Heart right ventricle (tissue), 16 donors: ENCODE results near the gene MGAT5. TPM values are rescaled to one million over a fixed set of nuclear protein-coding genes. Genes with fewer than 3 reads are reported as not detected.
A peak's percentile ranks its signal among the peaks of the same experiment; 100 is the strongest.

Experiments
- ATAC-seq, 8 donors: fragments of 200-7000 bp; cut with Tn5 transposase; one replicate each; pipeline ENCODE4 v1.9.1; 2020; ENCODE audit warnings: mild to moderate bottlenecking in 8 of 8, moderate library complexity in 8 of 8, moderate number of reproducible peaks in 1 of 8
- DNase-seq, 2 donors: peaks; one replicate each; pipeline ENCODE4 v3.0.0-alpha.2; 2020
- H3K27ac ChIP-seq, 10 donors: fragments of 200-600 bp; sonication (generic) in 2 of 10; one replicate each; pipeline versions ENCODE4 v1.5.0 to v1.8.0; 2020 to 2022; ENCODE audit warnings: mild to moderate bottlenecking in 3 of 10
- H3K27me3 ChIP-seq, 7 donors: fragments of 200-600 bp; one replicate each; pipeline ENCODE4 v1.8.0; 2021 to 2022; ENCODE audit warnings: mild to moderate bottlenecking in 2 of 7
- H3K36me3 ChIP-seq, 9 donors: fragments of 200-600 bp; sonication (generic) in 1 of 9; one replicate each; pipeline versions ENCODE4 v1.5.0 to v1.8.0; 2020 to 2022; ENCODE audit warnings: mild to moderate bottlenecking in 2 of 9
- H3K4me1 ChIP-seq, 9 donors: fragments of 200-600 bp; sonication (generic) in 1 of 9; one replicate each; pipeline versions ENCODE4 v1.5.0 to v1.8.0; 2020 to 2022; ENCODE audit warnings: mild to moderate bottlenecking in 4 of 9
- H3K4me3 ChIP-seq, 10 donors: fragments of 200-600 bp; sonication (generic) in 2 of 10; one replicate each; pipeline versions ENCODE4 v1.5.0 to v1.8.0; 2020 to 2022; ENCODE audit warnings: mild to moderate bottlenecking in 7 of 10, moderate library complexity in 2 of 10
- H3K9me3 ChIP-seq, 11 donors: fragments of 200-600 bp in 10 of 11; sonication (generic) in 2 of 11; one replicate each; pipeline versions ENCODE4 v1.5.0 to v1.8.0; 2013 to 2022; ENCODE audit warnings: mild to moderate bottlenecking in 2 of 11, control low read depth in 1 of 11, moderate library complexity in 1 of 11
- WGBS, 2 donors: extraction: QIAGEN DNeasy Blood & Tissue Kit; methylation state at CpG; one replicate each; pipeline ENCODE4 v1.1.7; 2013; ENCODE audit warnings: inconsistent platforms in 1 of 2; 5-methylcytosine and 5-hydroxymethylcytosine counted together
- intact Hi-C, 10 donors: fragments of 100-400 bp; cut with DNase I; formaldehyde crosslinking; loops; one replicate each; pipeline versions ENCODE4 v1.11.1 to v1.14.2; 2022
- polyA plus RNA-seq, 2 donors: library from polyadenylated mRNA; stranded (reverse); fragments of 200-250 nt; gene quantifications; one replicate each; pipeline ENCODE4 v1.2.3, GENCODE V29; 2013
- total RNA-seq, 10 donors: library from RNA; stranded (reverse); fragmentation: NEBNext Ultra II Directional in 3 of 10; extraction: Animal tissue kit (Norgen Biotek cat#: 25700) in 3 of 10; gene quantifications; one replicate each; pipeline versions ENCODE4 v1.2.1 to v1.2.4, GENCODE V29; 2021 to 2023
- TF ChIP-seq, protein P1 (sequence below), 9 donors: fragments of 200-600 bp; sonication (generic) in 2 of 9; IDR thresholded peaks; one replicate each; pipeline versions ENCODE4 v1.5.0 to v1.8.0; 2021 to 2022; ENCODE audit warnings: antibody characterized with exemption in 9 of 9, mild to moderate bottlenecking in 5 of 9, moderate library complexity in 1 of 9
- donor health status: Arrhythmogenic right ventricular cardiomyopathy.
- donor health status: ischemic (EF 13 %, LVEDD 7.1; RV severe dilation, severe dysfunction).
- donor health status: healthy with polysubstance abuse.
- donor health status: DM: no; HTN: yes; CAD: no.
- donor health status: DM: no; HTN: no; CAD: no.
- donor health status: ischemic (EF 25% LVEDD 6.9; RV normal size, moderate dysfunction).
- donor health status: ischemic (EF 25% LVEDD 5.7; RV mildly dilated, moderate dysfunction).
- donor health status: healthy.
- donor health status: DM: yes; HTN: yes; CAD: no.
- donor health status: Ischemic cardiomyopathy.
- donor health status: ischemic (EF 35%, LVEDD 5.7; RV mildly dilated, moderate dysfunction).
- donor health status: nonischemic (EF 11% LVEDD 7.7; RV severe dilation, severe dysfunction).
- donor health status: DM: yes; HTN: yes; CAD: no.
- donor health status: PGD.
- donor health status: ischemic (EF 29% LVEDD 5.4; RV normal size, mild dysfunction).
- donor health status: nonischemic (EF 23%, LVEDD 6.1; RV moderate dilation, normal function).

The MGAT5 gene
- total and polyA plus RNA-seq, 12 donors, result 6.4 to 111 (median 92.2) TPM

DNA sequence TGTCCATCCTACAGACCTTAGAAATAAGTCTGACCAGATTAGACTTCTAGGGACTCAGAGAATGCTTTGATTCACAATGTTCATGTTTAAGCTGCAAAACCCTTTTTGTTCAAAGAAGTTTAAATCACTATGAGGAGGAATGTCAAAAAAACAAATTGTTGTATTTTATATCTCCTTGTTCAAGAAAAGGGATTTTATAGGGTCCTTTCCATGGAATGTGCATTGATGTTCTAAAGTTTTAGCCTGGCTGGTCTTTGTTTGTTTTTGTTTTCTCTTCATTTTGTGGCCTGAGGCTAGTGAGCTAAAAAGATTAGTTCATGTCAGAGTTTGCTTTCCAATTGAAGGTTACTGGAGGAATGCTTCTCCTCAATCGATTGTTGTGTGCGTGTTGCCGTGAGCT lies 77.2 kb downstream of the MGAT5 start:
- H3K27me3 ChIP-seq, result no peaks in the 10 kb centered on the region
- DNase-seq, result no peak
- H3K36me3 ChIP-seq, result no peaks in the 10 kb centered on the region
- H3K9me3 ChIP-seq, result peaks cover 0 to 5% (median 0%) of the 10 kb centered on the region in 11 donors
- TF ChIP-seq, protein P1, sequence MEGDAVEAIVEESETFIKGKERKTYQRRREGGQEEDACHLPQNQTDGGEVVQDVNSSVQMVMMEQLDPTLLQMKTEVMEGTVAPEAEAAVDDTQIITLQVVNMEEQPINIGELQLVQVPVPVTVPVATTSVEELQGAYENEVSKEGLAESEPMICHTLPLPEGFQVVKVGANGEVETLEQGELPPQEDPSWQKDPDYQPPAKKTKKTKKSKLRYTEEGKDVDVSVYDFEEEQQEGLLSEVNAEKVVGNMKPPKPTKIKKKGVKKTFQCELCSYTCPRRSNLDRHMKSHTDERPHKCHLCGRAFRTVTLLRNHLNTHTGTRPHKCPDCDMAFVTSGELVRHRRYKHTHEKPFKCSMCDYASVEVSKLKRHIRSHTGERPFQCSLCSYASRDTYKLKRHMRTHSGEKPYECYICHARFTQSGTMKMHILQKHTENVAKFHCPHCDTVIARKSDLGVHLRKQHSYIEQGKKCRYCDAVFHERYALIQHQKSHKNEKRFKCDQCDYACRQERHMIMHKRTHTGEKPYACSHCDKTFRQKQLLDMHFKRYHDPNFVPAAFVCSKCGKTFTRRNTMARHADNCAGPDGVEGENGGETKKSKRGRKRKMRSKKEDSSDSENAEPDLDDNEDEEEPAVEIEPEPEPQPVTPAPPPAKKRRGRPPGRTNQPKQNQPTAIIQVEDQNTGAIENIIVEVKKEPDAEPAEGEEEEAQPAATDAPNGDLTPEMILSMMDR (IDR thresholded peaks at IDR 0.05), result no peak
- WGBS, 2 donors, result 97 to 98% methylated on average over 3 of the region's 3 CpGs
- peaks cover 0 to 43% (median 26%) of the 10 kb centered on the region in 9 donors for H3K4me1 ChIP-seq
- intact Hi-C loops, result no loop called here
- no peak overlapping the region for H3K27ac ChIP-seq
- H3K4me3 ChIP-seq, result no peak overlapping the region
- no peak for ATAC-seq

DNA sequence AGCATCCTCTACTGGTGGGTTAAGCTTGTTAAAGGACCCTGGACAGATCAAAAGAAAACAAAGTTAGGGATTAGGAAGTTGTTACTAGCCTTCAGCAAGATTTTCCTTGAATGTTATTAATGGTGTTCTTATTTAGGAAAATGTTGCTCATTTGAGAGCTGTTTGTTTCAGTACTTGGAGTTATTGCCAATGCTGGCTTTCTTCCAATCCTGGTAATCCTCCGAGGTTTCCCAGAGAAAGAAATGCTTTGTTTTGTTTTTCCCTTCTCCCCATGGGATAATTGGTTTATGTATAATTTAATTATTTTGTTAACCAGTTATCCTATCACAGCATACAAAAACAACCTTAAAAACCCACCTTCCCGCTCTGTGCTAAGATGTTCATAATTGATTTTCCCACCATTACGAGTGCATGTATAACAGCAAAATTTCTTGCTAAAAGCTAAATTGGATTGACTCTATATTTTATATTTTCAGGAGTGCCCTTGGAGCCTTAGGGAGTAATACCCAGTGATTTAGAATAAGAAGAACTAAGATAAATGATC lies 79.8 kb downstream of the MGAT5 start:
- ATAC-seq (peak in 2 of 8 donors; percentile 13 to 40), DNase-seq (peak in 1 of 2 donors; percentile 57)
- H3K27ac ChIP-seq, result peak overlapping the region in 2 of 10 donors; percentile 3 to 24
- TF ChIP-seq, protein P1 (IDR thresholded peaks at IDR 0.05), result no peak
- no peaks in the 10 kb centered on the region for H3K27me3 ChIP-seq
- H3K4me3 ChIP-seq, result no peak overlapping the region
- peaks cover 0 to 9% (median 0%) of the 10 kb centered on the region in 9 donors for H3K36me3 ChIP-seq
- H3K9me3 ChIP-seq, result peaks cover 0 to 5% (median 0%) of the 10 kb centered on the region in 11 donors
- intact Hi-C loops, result no loop called here
- peaks cover 0 to 48% (median 37%) of the 10 kb centered on the region in 9 donors for H3K4me1 ChIP-seq
- 51 to 57% methylated on average over 3 of the region's 3 CpGs for WGBS, 2 donors

DNA sequence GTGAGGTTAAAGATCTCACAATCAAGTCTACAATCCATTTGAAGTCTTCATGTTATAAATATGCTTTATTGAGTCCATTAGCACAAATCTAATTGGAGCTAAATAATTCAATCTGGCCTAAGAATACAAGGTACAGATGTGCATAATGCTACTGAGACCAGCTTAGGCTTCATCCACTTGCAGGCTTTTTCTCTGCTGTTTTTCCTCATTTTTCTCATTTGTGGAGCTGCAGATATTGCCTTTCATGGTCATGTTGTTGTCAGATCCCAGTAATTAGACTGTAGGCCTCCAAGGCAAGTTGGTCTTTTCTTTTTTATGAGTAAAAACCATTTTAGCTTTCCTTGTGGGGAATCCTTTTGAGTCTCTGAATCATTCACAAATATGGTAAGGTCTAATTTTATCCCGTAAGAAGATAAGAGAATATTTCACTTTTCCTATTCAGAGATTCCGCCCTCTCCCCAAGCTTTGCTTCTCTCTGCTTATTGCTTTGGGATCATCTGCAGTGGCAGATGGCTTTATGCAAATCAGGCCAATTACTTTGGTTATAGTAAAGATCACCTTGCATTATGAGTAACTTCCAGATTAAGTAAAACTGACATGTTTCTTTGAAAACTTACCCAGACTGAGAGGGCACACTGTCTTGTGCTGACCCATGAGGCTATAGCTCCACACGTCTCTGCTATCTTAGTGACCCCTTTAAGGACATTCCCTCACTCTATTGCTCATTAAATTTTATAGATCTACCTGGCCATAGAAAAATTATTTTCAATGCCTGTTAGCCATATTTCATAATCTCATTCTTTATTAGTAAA lies 80.9 kb downstream of the MGAT5 start:
- Histone ChIP-seq H3K4me1 (peaks cover 0 to 54% (median 35%) of the 10 kb centered on the region in 9 donors), H3K36me3 (peaks cover 0 to 16% (median 0%) of the 10 kb centered on the region in 9 donors), H3K9me3 (peaks cover 0 to 5% (median 0%) of the 10 kb centered on the region in 11 donors), H3K27me3 (no peaks in the 10 kb centered on the region), H3K4me3 (no peak overlapping the region), H3K27ac (peak overlapping the region in 3 of 10 donors; percentile 3 to 7 (median 7))
- WGBS, 2 donors, result 41 to 48% methylated on average over 3 of the region's 3 CpGs
- TF ChIP-seq, protein P1 (IDR thresholded peaks at IDR 0.05), result no peak
- intact Hi-C loops, result loop anchor here in 1 of 10 donors (5.0 kb wide), 1 partner anchor 383 kb away; the partner anchor contains the start of gene TMEM163
- DNase-seq (no peak), ATAC-seq (no peak)

DNA sequence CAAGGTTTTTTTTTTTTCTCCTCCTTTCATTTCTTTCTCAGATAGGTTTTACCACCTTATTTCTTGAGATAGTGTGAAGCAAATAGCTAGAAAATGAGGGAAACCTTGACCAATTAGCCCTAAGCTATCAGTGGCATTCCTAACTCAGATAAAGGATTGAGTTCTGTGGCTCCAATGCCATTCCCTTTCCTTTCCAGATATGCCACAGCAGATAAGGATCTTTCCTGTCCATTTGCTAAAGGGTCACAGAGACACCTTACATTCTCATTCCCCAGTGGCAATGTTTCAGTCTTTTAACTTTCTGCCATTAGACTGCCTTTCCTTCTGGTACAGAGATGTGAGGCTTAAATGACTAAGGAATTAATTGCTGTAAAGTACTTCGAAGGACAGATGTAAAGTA lies 81.7 kb downstream of the MGAT5 start:
- intact Hi-C loops, result loop anchor here in 1 of 10 donors (5.0 kb wide), 1 partner anchor 382 kb away; the partner anchor contains the start of gene TMEM163
- DNase-seq (no peak), ATAC-seq (no peak)
- peaks cover 0 to 19% (median 0%) of the 10 kb centered on the region in 9 donors for H3K36me3 ChIP-seq
- TF ChIP-seq, protein P1 (IDR thresholded peaks at IDR 0.05), result no peak
- peaks cover 0 to 5% (median 0%) of the 10 kb centered on the region in 11 donors for H3K9me3 ChIP-seq
- WGBS, 2 donors, result 29 to 62% methylated on average over 1 of the region's 1 CpG
- no peak overlapping the region for H3K27ac ChIP-seq
- H3K4me3 ChIP-seq, result no peak overlapping the region
- H3K27me3 ChIP-seq, result no peaks in the 10 kb centered on the region
- H3K4me1 ChIP-seq, result peaks cover 0 to 62% (median 35%) of the 10 kb centered on the region in 9 donors
